PC-9 (cell line): ENCODE data around the gene TRIML2. TPM values are rescaled to one million over a fixed set of nuclear protein-coding genes. Genes with fewer than 3 reads are reported as not detected.
A peak's percentile ranks its signal among the peaks of the same experiment; 100 is the strongest.

Source experiments
- BruUV-seq: library from RNA; stranded (reverse); fragments of 400-500 nt; replicated peaks from 2 replicates; lab custom pipeline; 2021; lab: Mats Ljungman, UMichigan
- CTCF ChIA-PET: fragments of 300-600 bp; sonication (Branson Sonifier 250); formaldehyde crosslinking; loops from one replicate; lab custom pipeline; 2022; ENCODE audit warnings: antibody characterized with exemption; lab: Charles Lee
- POLR2A ChIA-PET: fragments of 300-600 bp; sonication (Branson Sonifier 250); formaldehyde crosslinking; loops from one replicate; lab custom pipeline; 2022; ENCODE audit warnings: antibody characterized with exemption; ENCODE audit not compliant: unreplicated experiment; lab: Charles Lee
- DNase-seq, 2 experiments: peaks; one replicate each; pipeline versions ENCODE4 v3.0.0 to v3.0.0-alpha.2; 2015 to 2022; ENCODE audit warnings: mixed read lengths in 1 of 2
- H2AFZ ChIP-seq: fragments of 200-600 bp; sonication (generic); 2 replicates; pipeline ENCODE4 v1.8.1; 2017; ENCODE audit warnings: antibody characterized with exemption
- H3F3A ChIP-seq: fragments of 200-600 bp; sonication (generic); 2 replicates; pipeline ENCODE4 v1.8.1; 2017; ENCODE audit warnings: antibody characterized with exemption, mild to moderate bottlenecking, low read depth; ENCODE audit not compliant: insufficient read depth
- H3K27ac ChIP-seq: fragments of 200-600 bp; sonication (generic); 2 replicates; pipeline ENCODE4 v1.6.1; 2016; ENCODE audit warnings: mixed run types
- H3K27me3 ChIP-seq: fragments of 200-600 bp; sonication (generic); 2 replicates; pipeline ENCODE4 v1.6.1; 2016; ENCODE audit warnings: low read depth, mixed run types; ENCODE audit not compliant: insufficient read depth
- H3K36me3 ChIP-seq: fragments of 200-600 bp; sonication (generic); 2 replicates; pipeline ENCODE4 v1.6.1; 2016; ENCODE audit warnings: low read depth, mixed run types
- H3K4me1 ChIP-seq: fragments of 200-600 bp; sonication (generic); replicated peaks from 2 replicates; pipeline ENCODE4 v1.6.1; 2016; ENCODE audit warnings: mixed run types; ENCODE audit not compliant: insufficient read depth
- H3K4me2 ChIP-seq: fragments of 200-600 bp; sonication (generic); 2 replicates; pipeline ENCODE4 v1.6.1; 2017; ENCODE audit warnings: mixed run types
- H3K4me3 ChIP-seq: fragments of 200-600 bp; sonication (generic); 2 replicates; pipeline ENCODE4 v1.6.1; 2016; ENCODE audit warnings: mixed run types
- H3K79me2 ChIP-seq: fragments of 200-600 bp; sonication (generic); 2 replicates; pipeline ENCODE4 v1.6.1; 2017; ENCODE audit warnings: low read depth, mixed run types
- H3K9me2 ChIP-seq: fragments of 200-600 bp; sonication (generic); 2 replicates; pipeline ENCODE4 v1.8.1; 2017; ENCODE audit warnings: mild to moderate bottlenecking; ENCODE audit not compliant: insufficient read depth
- H3K9me3 ChIP-seq: fragments of 200-600 bp; sonication (generic); 2 replicates; pipeline ENCODE4 v1.8.1; 2016; ENCODE audit warnings: low read depth; ENCODE audit not compliant: insufficient read depth
- H4K20me1 ChIP-seq: fragments of 200-600 bp; sonication (generic); 2 replicates; pipeline ENCODE4 v1.8.1; 2017; ENCODE audit not compliant: insufficient read depth
- EZH2 ChIP-seq: fragments of 200-600 bp; sonication (generic); IDR thresholded peaks from 2 replicates; pipeline ENCODE4 v1.8.0; 2017; ENCODE audit warnings: antibody characterized with exemption, low read depth
- intact Hi-C: fragments of 100-400 bp; cut with micrococcal nuclease; formaldehyde crosslinking; loops from one replicate; pipeline ENCODE4 v1.10.0; 2022; ENCODE audit not compliant: unreplicated experiment
- total RNA-seq: library from RNA; stranded (reverse); gene quantifications from 2 replicates; pipeline ENCODE4 v1.2.3, GENCODE V29; 2021
- TF ChIP-seq, protein P1 (sequence below): fragments of 200-600 bp; sonication (generic); conservative IDR thresholded peaks from 2 replicates; pipeline ENCODE4 v1.6.1; 2017; ENCODE audit warnings: mixed run types, antibody characterized with exemption, mild to moderate bottlenecking, moderate library complexity

The TRIML2 gene
- total RNA-seq, 1 experiment from 2014 or later, result 0.28 TPM

DNA sequence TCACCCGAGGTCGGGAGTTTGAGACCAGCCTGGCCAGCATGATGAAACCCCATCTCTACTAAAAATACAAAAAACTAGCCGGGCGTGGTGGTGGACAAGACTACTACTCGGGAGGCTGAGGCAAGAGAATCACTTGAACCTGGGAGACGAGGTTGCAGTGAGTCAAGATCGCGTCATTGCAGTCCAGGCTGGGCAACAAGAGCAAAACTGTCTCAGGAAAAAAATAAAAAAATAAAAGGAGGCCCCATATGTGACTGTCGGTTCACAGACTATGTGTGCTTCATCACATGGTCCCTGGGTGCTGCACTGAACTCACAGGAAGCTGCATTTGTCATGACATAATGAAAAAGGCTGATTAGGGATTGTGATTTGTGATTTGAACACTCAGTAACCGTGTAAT lies 36.2 kb upstream of the TRIML2 start:
- BruUV-seq, result no TSS peak
- Histone ChIP-seq H3K9me2 (no peaks in the 10 kb centered on the region), H3K4me3 (no peak overlapping the region), H3K27ac (no peak overlapping the region), H2AFZ (no peak overlapping the region), H4K20me1 (no peaks in the 10 kb centered on the region), H3K79me2 (no peaks in the 10 kb centered on the region), H3K4me1 (no peaks in the 10 kb centered on the region), H3F3A (no peaks in the 10 kb centered on the region), H3K27me3 (peaks cover 24% of the 10 kb centered on the region), H3K4me2 (no peak overlapping the region), H3K9me3 (no peaks in the 10 kb centered on the region), H3K36me3 (no peaks in the 10 kb centered on the region)
- no peak for DNase-seq
- no peak for TF ChIP-seq EZH2
- TF ChIP-seq, protein P1, sequence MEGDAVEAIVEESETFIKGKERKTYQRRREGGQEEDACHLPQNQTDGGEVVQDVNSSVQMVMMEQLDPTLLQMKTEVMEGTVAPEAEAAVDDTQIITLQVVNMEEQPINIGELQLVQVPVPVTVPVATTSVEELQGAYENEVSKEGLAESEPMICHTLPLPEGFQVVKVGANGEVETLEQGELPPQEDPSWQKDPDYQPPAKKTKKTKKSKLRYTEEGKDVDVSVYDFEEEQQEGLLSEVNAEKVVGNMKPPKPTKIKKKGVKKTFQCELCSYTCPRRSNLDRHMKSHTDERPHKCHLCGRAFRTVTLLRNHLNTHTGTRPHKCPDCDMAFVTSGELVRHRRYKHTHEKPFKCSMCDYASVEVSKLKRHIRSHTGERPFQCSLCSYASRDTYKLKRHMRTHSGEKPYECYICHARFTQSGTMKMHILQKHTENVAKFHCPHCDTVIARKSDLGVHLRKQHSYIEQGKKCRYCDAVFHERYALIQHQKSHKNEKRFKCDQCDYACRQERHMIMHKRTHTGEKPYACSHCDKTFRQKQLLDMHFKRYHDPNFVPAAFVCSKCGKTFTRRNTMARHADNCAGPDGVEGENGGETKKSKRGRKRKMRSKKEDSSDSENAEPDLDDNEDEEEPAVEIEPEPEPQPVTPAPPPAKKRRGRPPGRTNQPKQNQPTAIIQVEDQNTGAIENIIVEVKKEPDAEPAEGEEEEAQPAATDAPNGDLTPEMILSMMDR, result no peak
- POLR2A ChIA-PET, result no interaction called here
- CTCF ChIA-PET, result no interaction called here
- intact Hi-C loops, result no loop called here

DNA sequence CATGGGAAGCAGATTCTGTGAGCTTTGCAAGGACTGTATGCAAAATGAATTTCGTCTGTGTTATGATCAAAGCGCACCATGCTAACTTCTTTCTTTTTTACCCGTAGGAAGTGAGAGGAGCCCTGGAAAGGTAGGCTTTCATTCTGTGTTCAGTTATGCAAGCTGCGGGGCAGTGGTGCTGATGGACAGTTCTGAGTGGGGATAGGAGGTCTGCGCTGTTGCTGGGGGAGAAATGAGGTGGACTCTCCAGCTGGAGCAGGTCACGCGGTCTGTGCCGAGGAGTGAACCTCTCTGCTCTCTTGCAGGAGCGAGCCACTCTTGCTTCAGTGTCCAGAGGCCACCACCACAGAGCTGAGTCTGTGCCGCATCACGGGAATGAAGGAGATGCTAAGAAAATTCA lies 34.3 kb upstream of the TRIML2 start:
- intact Hi-C loops, result no loop called here
- peaks cover 26% of the 10 kb centered on the region for H3K27me3 ChIP-seq
- H3K9me3 ChIP-seq, result no peaks in the 10 kb centered on the region
- H3K4me1 ChIP-seq, result no peaks in the 10 kb centered on the region
- no peaks in the 10 kb centered on the region for H3F3A ChIP-seq
- ChIA-PET CTCF (no interaction called here), POLR2A (no interaction called here)
- H2AFZ ChIP-seq, result no peak overlapping the region
- no peak for TF ChIP-seq EZH2
- TF ChIP-seq, protein P1, result no peak
- no peak for DNase-seq
- H3K9me2 ChIP-seq, result no peaks in the 10 kb centered on the region
- no peaks in the 10 kb centered on the region for H4K20me1 ChIP-seq
- H3K27ac ChIP-seq, result no peak overlapping the region
- H3K4me2 ChIP-seq, result peak overlapping the region; percentile 39; the same call in 1 of the 2 replicates
- H3K79me2 ChIP-seq, result no peaks in the 10 kb centered on the region
- H3K36me3 ChIP-seq, result no peaks in the 10 kb centered on the region
- BruUV-seq, result no TSS peak
- no peak overlapping the region; the same call in 1 of the 2 replicates for H3K4me3 ChIP-seq

DNA sequence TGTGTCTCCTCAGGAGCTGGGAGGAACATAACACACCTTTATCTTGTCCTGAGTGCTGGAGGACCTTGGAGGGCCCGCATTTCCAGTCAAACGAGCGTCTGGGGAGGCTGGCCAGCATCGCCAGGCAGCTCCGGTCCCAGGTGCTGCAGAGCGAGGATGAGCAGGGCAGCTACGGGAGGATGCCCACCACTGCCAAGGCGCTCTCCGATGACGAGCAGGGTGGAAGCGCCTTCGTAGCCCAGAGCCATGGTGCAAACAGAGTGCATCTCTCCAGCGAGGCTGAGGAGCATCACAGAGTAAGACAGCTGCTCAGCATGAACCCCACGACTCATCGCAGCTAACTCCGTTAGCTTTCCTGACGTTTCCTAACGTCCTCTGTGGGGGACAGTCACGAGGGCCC lies 30.3 kb upstream of the TRIML2 start:
- Histone ChIP-seq H3K4me2 (no peak overlapping the region), H3K4me3 (no peak overlapping the region), H3K27me3 (peaks cover 19% of the 10 kb centered on the region), H2AFZ (no peak overlapping the region), H3K36me3 (no peaks in the 10 kb centered on the region), H3K9me3 (no peaks in the 10 kb centered on the region), H3K79me2 (no peaks in the 10 kb centered on the region), H3F3A (no peaks in the 10 kb centered on the region), H3K4me1 (no peaks in the 10 kb centered on the region), H3K9me2 (no peaks in the 10 kb centered on the region), H4K20me1 (no peaks in the 10 kb centered on the region), H3K27ac (no peak overlapping the region)
- TF ChIP-seq, protein P1, result no peak
- TF ChIP-seq EZH2, result no peak
- ChIA-PET CTCF (no interaction called here), POLR2A (no interaction called here)
- no peak for DNase-seq
- intact Hi-C loops, result no loop called here
- no TSS peak for BruUV-seq
